GM21786 (cell line): ENCODE results near the gene GDPD2.
A peak's percentile ranks its signal among the peaks of the same experiment; 100 is the strongest.

Experiments used
- ATAC-seq: cut with Tn5 transposase; IDR thresholded peaks from one replicate; pipeline ENCODE4 v1.9.1; 2021; ENCODE audit not compliant: unreplicated experiment

The GDPD2 gene

GRCh38 chrX:70437921-70438665 lies 15.0 kb downstream of the GDPD2 start:
- no peak for ATAC-seq

- ATAC-seq: no peak
These were observed 15.9 kb downstream of the GDPD2 start for GRCh38 chrX:70439016-70439415.

GRCh38 chrX:70442224-70442623 lies 19.1 kb downstream of the GDPD2 start:
- ATAC-seq: no peak

GRCh38 chrX:70444326-70444945 lies 21.3 kb downstream of the GDPD2 start, which contains the start of gene DLG3:
TSS of gene DLG3 (plus strand) at chrX:70444835. CDS start at chrX:70445202, 367 bp downstream.
- no peak for ATAC-seq

GRCh38 chrX:70444946-70445656 lies 22.0 kb downstream of the GDPD2 start:
- no peak for ATAC-seq

- no peak for ATAC-seq
These were observed 22.8 kb downstream of the GDPD2 start for GRCh38 chrX:70445951-70446350.

GRCh38 chrX:70446380-70447350 lies 23.6 kb downstream of the GDPD2 start:
- ATAC-seq: no peak

GRCh38 chrX:70449457-70449966 lies 26.4 kb downstream of the GDPD2 start:
- ATAC-seq: no peak

GRCh38 chrX:70452143-70452733 lies 29.1 kb downstream of the GDPD2 start:
- ATAC-seq: peak; percentile 34

- ATAC-seq: no peak
These were observed 30.0 kb downstream of the GDPD2 start for GRCh38 chrX:70453024-70453618.

GRCh38 chrX:70454441-70455365 lies 31.6 kb downstream of the GDPD2 start:
- ATAC-seq: no peak

GRCh38 chrX:70455366-70456202 lies 32.5 kb downstream of the GDPD2 start:
- ATAC-seq: no peak

GRCh38 chrX:70456256-70456655 lies 33.1 kb downstream of the GDPD2 start:
- no peak for ATAC-seq

- ATAC-seq: no peak
These were observed 37.9 kb downstream of the GDPD2 start for GRCh38 chrX:70461026-70461425.

- ATAC-seq: no peak
These were observed 40.9 kb downstream of the GDPD2 start for GRCh38 chrX:70464051-70464450.

GRCh38 chrX:70466968-70467367 lies 43.9 kb downstream of the GDPD2 start:
- no peak for ATAC-seq

GRCh38 chrX:70468709-70469108 lies 45.6 kb downstream of the GDPD2 start:
- ATAC-seq: no peak

- ATAC-seq: peak; percentile 58
These were observed 47.8 kb downstream of the GDPD2 start for GRCh38 chrX:70470850-70471289.
